Progenitor cell of endocrine pancreas (in vitro differentiated cells): ENCODE measurements around the gene NFAT5. TPM values are rescaled to one million over a fixed set of nuclear protein-coding genes. Genes with fewer than 3 reads are reported as not detected.
A peak's percentile ranks its signal among the peaks of the same experiment; 100 is the strongest.
"Not testable (repeated sequence)": the region's sequence is repeated elsewhere in the genome, so short reads cannot be mapped to it uniquely, and the experiment has no call there.

ENCODE experiments used
- DNase-seq: peaks from one replicate; pipeline ENCODE4 v3.0.0; 2021; ENCODE audit warnings: low spot score; ENCODE audit not compliant: unreplicated experiment
- H3K27ac Mint-ChIP-seq: 2 replicates; pipeline ENCODE4 v1.8.0; 2021; ENCODE audit warnings: mild to moderate bottlenecking, moderate library complexity, mixed read lengths
- H3K27me3 Mint-ChIP-seq: 2 replicates; pipeline ENCODE4 v1.8.0; 2021; ENCODE audit warnings: mixed read lengths
- H3K36me3 Mint-ChIP-seq: 2 replicates; pipeline ENCODE4 v1.8.0; 2022; ENCODE audit warnings: mixed read lengths; ENCODE audit not compliant: insufficient read depth
- H3K4me1 Mint-ChIP-seq: 2 replicates; pipeline ENCODE4 v1.8.0; 2021; ENCODE audit warnings: low read depth, mixed read lengths
- H3K4me3 Mint-ChIP-seq: 2 replicates; pipeline ENCODE4 v1.8.0; 2021; ENCODE audit warnings: low read depth, mild to moderate bottlenecking, moderate library complexity, mixed read lengths
- H3K9me3 Mint-ChIP-seq: 2 replicates; pipeline ENCODE4 v1.8.0; 2021; ENCODE audit warnings: low read depth, mixed read lengths
- total RNA-seq: library from RNA; stranded (reverse); gene quantifications from 2 replicates; pipeline ENCODE4 v1.2.1, GENCODE V29; 2021
- TF ChIP-seq, protein P1 (sequence below): fragments of 200-600 bp; sonication (generic); IDR thresholded peaks from one replicate; pipeline ENCODE4 v1.5.0; 2021; ENCODE audit warnings: antibody characterized with exemption, mild to moderate bottlenecking; ENCODE audit not compliant: unreplicated experiment

Gene NFAT5
- total RNA-seq, 1 donor from 2014 or later = 41.2 TPM

DNA sequence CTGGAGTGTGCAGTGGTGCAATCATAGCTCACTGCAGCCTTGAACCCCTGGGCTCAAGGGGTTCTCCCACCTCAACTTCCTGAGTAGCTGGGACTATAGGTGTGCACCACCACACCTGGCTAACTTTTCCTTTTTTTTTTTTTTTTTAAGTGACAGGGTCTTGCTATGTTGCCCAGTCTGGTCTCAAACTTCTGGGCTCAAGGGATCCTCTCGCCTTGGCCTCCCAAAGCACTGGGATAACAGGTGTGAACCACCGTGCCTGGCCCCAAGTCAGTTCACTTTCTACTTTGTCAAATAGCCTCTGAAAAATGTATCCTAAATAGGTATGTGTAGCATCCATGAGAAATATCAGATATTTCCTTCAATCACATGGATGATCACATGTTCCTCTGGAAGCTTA, 9.9 kb upstream of the NFAT5 start:
- Mint-ChIP-seq H3K27ac (no peak overlapping the region), H3K4me3 (no peak overlapping the region), H3K27me3 (no peaks in the 10 kb centered on the region), H3K36me3 (no peaks in the 10 kb centered on the region), H3K9me3 (peaks cover 2% of the 10 kb centered on the region), H3K4me1 (peaks cover 3% of the 10 kb centered on the region)
- TF ChIP-seq, protein P1, sequence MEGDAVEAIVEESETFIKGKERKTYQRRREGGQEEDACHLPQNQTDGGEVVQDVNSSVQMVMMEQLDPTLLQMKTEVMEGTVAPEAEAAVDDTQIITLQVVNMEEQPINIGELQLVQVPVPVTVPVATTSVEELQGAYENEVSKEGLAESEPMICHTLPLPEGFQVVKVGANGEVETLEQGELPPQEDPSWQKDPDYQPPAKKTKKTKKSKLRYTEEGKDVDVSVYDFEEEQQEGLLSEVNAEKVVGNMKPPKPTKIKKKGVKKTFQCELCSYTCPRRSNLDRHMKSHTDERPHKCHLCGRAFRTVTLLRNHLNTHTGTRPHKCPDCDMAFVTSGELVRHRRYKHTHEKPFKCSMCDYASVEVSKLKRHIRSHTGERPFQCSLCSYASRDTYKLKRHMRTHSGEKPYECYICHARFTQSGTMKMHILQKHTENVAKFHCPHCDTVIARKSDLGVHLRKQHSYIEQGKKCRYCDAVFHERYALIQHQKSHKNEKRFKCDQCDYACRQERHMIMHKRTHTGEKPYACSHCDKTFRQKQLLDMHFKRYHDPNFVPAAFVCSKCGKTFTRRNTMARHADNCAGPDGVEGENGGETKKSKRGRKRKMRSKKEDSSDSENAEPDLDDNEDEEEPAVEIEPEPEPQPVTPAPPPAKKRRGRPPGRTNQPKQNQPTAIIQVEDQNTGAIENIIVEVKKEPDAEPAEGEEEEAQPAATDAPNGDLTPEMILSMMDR = no peak
- DNase-seq = no peak

DNA sequence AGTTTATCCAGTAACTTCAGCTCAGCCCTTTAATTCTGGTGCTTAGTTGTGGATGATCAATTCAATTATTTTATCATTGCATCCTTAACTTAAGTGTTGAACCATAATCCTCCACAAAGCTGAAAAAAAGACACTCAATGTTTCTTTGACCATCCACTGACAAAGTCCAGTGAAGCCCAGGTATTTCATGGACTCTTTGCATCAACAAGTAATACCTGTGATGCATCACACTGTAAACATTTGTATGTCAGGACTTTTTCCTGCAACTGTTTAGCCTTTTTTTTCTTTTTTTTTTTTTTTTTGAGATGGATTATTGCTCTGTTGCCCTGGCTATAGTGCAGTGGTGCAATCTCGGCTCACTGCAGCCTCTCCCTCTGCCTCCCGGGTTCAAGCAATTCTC, 6.6 kb upstream of the NFAT5 start:
- no peak for DNase-seq
- H3K9me3 Mint-ChIP-seq = peaks cover 2% of the 10 kb centered on the region
- TF ChIP-seq, protein P1 = no peak
- H3K36me3 Mint-ChIP-seq = no peaks in the 10 kb centered on the region
- H3K27ac Mint-ChIP-seq = no peak overlapping the region
- no peaks in the 10 kb centered on the region for H3K27me3 Mint-ChIP-seq
- H3K4me1 Mint-ChIP-seq = peaks cover 11% of the 10 kb centered on the region
- H3K4me3 Mint-ChIP-seq = no peak overlapping the region

DNA sequence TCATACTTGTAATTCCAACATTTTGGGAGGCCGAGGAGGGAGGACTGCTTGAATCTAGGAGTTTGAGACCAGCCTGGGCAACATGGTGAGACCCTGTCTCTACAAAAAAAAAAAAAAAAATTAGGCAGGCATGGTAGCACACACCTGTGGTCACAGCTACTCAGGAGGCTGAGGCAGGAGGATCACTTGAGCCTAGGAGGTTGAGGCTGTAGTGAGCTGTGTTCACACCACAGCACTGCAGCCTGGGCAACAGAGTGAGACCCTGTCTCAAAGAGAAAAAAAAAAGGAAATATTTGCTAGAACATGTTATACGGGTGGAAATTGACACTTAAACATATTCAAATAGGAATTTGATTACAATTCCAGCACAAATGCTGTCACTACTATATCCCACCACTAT, 4.4 kb upstream of the NFAT5 start:
- not testable (repeated sequence) for H3K27ac Mint-ChIP-seq, H3K9me3 Mint-ChIP-seq, H3K27me3 Mint-ChIP-seq, DNase-seq, H3K36me3 Mint-ChIP-seq, H3K4me3 Mint-ChIP-seq
- H3K4me1 Mint-ChIP-seq = peaks cover 20% of the 10 kb centered on the region

DNA sequence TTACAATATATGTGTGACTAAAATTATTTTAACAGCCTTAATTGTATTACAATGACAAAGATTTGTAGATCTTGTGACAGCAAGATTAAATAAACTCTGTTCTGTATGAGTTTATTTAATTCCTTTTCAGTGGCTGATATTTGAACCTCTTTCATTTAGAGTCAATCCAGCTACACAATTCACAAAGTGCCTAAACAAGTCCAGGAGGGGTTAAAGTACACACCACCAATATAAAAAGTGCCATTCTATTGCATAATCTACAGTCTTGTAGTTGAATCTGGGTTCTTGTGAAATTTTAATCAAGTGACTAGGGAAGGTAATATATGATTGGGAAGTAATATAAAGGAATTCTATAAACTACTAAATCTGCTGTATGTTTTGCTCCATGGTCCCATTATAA, 3.9 kb upstream of the NFAT5 start:
- peaks cover 20% of the 10 kb centered on the region for H3K4me1 Mint-ChIP-seq
- TF ChIP-seq, protein P1 = no peak
- H3K27me3 Mint-ChIP-seq = no peaks in the 10 kb centered on the region
- H3K27ac Mint-ChIP-seq = no peak overlapping the region
- no peaks in the 10 kb centered on the region for H3K36me3 Mint-ChIP-seq
- no peak for DNase-seq
- no peak overlapping the region for H3K4me3 Mint-ChIP-seq
- no peaks in the 10 kb centered on the region for H3K9me3 Mint-ChIP-seq

DNA sequence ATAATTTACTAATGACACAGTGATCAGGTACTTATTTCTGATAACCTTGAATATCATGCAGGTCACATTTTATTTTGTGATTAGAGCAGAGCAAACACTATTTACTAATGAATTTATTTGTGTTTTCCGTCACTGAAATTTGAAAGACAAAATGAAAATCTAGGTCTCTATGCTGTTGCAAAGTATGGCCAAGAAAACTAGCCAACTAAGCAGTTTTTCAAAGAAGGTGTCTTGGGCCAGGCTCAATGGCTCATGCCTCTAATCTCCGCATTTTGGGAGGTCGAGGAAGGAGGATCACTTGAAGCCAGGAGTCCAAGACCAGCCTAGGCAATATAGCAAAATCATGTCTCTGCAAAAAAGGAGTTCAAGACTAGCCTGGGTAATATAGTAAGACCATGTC, 3.0 kb upstream of the NFAT5 start:
- no peaks in the 10 kb centered on the region for H3K27me3 Mint-ChIP-seq
- TF ChIP-seq, protein P1 = no peak
- no peaks in the 10 kb centered on the region for H3K9me3 Mint-ChIP-seq
- H3K4me1 Mint-ChIP-seq = peaks cover 25% of the 10 kb centered on the region
- H3K36me3 Mint-ChIP-seq = no peaks in the 10 kb centered on the region
- no peak overlapping the region for H3K27ac Mint-ChIP-seq
- no peak overlapping the region for H3K4me3 Mint-ChIP-seq
- DNase-seq = no peak

DNA sequence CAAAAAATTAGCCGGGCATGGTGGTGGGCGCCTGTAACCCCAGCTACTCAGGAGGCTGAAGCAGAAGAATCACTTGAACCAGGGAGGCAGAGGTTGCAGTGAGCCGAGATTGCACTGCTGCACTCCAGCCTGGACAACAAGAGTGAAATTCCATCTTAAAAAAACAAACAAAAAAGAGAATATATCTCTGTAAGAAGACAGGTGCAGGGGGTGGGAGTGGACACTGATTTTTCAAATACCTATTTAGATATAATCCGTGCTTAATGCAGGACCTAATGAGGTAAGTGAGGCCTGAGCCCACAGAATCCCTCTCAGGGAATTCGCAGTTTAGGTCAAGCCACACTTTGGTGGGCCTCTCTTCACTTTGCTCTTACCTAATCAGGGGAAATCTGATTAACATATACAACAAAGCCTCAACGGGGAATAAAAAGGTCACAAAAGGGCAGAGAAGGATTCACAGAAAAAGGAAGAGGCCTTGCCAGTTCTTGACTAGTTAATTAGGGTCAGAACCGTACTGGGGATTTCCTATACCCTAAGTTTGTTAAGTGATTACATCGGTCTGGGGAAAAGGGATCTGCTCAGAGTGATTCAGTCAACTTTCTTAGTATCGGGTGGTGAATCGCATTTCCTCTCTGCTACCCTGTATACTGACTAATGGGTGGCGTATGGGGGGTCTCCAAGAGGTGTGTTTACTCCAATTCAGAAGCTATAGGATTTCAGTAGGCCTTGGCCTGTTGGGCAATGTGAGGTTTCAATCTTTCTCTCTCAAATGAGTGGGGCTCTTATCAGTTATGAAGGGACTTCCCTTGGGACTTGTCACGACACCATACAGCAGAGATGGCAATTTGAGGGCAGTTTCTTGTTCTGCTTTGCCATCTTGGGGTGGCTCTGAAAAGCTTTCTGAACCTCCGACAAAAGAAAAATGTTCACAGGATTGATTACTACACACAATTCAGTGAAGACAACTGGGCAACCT, 1.9 kb upstream of the NFAT5 start:
- Mint-ChIP-seq H3K36me3 (no peaks in the 10 kb centered on the region), H3K27me3 (no peaks in the 10 kb centered on the region), H3K27ac (peak overlapping the region; percentile 81), H3K9me3 (no peaks in the 10 kb centered on the region), H3K4me3 (peak overlapping the region; percentile 77), H3K4me1 (peaks cover 25% of the 10 kb centered on the region)
- no peak for DNase-seq
- TF ChIP-seq, protein P1 = no peak
